CD4-positive, alpha-beta T cell treated with Interleukin-15 for 4 hours (primary cell): ENCODE measurements around the gene ACAD9.
"Not testable (repeated sequence)": the region's sequence is repeated elsewhere in the genome, so short reads cannot be mapped to it uniquely, and the experiment has no call there.

ENCODE experiments used
- DNase-seq: peaks from one replicate; pipeline ENCODE4 v3.0.0-alpha.2; 2020; ENCODE audit warnings: low spot score

The ACAD9 gene

DNA sequence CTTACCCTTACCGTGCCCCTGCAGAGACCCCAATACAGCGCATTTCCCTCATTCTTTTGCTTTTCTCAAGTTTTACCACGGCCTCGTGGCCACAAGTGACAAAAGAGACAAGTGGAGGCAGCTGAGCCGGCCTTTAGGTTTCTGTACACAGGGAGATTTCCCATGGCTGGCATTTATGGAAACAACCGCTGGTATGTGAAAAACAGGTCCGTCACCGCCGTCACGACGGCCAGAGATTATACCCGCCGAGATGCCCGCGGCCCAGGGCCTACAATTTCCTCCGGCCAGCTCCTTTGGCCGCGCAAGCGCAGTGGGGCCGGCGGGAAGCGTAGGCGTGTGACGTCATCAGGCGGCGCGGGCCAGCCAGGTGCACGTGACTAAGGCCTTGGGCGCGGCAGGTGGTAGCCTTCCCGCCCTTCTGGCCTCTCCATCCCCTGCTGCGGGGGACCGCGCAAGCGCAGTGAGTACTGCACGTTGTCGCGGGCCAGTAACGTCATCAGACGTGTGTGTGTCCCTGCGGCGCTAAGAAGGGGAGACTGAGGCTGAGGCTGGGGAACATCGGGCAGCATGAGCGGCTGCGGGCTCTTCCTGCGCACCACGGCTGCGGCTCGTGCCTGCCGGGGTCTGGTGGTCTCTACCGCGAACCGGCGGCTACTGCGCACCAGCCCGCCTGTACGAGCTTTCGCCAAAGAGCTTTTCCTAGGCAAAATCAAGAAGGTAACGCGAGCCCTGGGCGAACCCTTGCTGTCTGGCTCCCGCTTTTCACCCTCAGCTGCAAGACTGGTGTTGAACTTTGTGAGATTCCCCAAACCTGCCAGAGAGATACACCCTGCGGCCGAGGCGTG, at the start of gene ACAD9:
TSS of gene ACAD9 (plus strand) at position 496 of the 845 bp plus-strand sequence. CDS start at position 568, 72 bp downstream.
- peak; percentile 98 for DNase-seq

DNA sequence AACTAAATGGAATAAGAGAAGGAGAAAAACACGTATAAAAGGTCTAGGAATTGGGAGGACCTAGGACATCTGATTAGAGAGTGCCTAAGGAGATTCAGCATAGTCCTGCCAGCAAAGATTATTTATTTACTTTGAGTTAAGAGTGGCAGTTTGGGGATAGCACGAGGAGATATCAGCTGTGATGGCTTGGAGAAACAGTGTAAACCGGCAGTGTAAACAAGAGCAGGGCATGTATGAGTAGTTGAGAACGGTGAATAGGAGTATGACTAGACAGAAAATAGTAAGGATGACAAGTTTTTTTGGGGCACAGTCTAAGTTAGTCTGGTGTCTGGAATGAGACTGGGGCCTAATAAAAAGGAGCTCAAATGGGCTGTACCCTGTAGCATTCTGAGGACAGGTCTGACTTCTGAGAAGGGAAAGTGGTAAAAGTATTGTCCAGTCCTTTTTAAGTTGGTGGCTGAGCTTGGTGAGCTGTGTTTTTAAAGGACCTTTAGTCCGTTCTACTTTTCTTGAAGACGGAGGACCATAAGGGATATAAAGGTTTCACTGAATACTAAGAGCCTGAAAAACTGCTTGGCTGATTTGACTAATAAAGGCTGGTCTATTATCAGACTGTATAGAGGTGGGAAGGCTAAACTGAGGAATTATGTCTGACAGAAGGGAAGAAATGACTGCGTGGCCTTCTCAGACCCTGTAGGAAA, 49.3 kb upstream of the ACAD9 start:
- not testable (repeated sequence) for DNase-seq

DNA sequence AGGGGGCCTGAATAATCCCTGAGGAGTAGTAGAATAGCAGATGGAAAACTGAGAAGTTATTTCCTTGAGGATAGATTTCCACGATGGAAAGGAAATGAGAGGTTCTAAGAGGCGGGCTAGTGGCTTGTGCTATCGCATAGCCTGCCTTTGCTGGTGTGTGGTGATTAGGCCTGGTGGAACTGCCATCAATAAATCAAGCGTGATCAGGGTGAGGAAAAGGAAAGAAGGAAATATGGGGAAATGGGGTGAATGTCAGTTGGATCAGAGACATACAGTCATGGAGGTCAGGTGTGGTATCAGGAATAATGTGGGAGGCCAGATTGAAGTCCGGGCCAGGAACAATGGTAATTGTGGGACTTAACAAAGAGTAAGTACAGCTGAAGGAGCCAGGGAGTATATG, 48.7 kb upstream of the ACAD9 start:
- DNase-seq = not testable (repeated sequence)

DNA sequence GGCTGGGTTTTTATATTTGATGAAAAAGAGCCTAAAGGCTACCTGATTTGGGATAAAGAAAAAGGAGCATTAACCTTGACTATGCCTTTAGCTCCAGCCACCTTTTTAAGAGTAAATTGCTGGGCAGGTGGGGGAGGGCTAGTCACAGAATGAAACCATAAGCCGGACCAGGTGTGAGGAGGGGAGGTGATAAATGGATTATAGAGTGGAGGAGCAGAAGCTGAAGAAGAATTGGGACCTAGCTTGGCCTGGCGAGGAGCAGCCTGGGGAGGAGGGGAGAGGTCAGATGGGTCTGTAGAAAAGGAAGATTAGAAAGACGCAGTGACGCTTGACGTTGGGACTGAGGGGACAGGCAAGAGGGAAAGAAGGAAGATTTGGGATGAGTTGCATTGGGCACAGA, 46.4 kb upstream of the ACAD9 start:
- not testable (repeated sequence) for DNase-seq

DNA sequence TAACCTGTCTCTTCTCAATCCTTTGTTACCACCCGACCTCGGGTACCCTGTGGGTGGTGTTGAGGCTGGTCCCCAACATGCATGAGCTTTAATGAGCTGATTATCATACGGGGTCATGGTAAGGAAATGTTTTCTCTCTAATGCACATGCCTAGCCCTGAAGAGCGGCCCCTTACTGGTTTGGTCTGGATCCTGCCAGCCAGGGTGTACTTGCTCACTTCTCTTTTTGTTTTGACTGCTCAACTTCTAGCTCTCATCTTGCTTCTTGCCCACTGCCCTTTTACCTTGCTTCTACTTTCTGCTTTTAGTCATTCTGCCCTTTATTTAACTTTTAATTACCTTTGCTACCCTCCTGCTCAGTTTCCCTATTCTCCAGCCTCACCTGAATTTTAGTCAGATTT, 44.3 kb upstream of the ACAD9 start:
- DNase-seq = no peak

DNA sequence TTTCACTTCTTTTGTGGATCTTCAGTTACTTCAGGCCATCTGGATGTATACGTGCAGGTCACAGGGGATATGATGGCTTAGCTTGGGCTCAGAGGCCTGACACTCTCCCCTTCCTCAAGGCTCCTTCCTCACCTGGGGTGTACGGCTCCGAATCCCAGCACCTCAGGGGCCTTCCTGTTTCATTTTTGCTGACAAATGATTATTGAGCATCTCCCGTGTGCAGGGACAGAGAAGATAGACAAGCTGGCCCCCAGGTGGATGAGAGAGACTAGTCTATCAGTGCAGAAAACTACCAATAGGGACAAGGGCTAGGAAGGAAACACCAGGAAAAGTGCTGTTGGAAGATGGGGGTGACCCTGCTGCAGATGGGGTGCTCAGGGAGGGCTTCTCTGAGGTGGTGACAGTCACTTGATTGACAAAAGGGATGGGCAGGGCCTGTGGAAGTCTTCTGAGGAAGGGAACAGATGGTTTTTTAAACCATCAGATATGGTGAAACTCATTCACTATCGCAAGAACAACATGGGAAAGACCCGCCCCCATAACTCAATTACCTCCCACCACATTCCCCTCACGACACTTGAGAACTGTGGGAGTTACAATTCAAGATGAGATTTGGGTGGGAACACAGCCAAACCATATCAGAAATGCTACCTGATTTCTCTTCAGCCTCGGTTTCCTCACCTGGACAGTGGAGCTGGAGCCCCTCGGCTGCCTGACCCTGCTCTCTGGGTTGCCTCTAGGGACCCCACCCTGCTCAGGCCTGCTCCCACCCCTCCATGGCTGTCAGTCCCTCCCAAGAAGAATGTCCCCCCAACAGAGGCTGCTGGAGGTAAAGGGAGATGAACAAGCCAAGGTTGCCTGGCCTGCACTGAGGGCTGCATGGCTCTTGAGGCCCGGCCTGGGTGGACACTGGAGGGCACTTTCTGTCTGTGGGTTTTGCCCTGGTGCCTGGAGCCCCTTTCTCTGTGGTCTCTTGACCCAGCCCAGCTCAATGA, 37.2 kb upstream of the ACAD9 start:
- no peak for DNase-seq

DNA sequence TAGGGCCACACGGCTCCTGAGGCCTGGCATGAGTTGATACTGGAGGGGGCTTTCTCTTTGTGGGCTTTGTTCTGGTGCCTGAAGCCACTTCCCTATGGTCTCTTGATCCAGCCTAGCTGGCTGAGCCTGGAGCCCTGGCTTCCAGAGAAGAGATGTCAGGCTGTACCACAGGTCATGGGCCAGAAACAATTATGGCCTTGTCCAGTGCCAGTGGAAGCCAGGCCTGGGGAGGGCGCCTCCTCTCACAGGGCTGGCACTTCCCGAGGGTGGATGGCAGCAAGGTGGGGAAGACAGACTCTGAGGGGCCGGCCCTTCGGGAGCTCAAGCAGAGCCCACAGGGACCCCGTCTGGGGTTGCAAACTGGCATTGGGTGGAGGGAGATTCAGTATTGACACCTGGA, 34.9 kb upstream of the ACAD9 start:
- no peak for DNase-seq

DNA sequence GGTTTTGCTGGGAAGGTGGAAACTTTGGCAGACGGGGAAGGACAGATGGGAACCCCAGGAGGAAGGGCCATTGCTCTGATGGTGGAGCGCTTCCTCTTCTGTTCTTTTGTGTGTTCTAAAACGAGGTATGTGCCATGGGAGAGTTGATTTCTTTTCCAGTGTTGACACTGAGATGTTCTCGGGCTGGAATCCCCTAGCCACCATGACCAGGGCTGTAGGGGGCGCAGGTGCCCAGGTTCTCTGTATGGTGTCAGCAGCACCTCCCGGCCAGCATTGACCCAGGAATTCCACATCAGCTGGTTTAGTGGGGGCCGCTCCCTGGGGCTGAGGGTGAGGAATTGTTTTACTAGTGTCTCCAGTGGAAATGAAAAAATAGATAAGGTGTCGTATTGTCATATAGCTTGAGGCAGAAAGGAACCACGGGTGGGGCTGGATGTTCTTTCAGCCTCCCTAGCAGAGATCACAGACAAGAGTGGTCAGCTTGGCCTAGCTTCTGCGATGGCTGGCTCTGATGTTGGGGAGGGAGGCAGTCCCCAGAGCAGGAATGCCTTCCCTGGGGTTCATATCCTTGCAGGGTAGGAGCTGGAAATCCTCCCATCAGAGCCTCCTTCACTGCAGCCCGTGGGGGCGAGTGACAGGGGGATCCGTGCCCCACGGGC, 34.2 kb upstream of the ACAD9 start:
- DNase-seq = no peak

DNA sequence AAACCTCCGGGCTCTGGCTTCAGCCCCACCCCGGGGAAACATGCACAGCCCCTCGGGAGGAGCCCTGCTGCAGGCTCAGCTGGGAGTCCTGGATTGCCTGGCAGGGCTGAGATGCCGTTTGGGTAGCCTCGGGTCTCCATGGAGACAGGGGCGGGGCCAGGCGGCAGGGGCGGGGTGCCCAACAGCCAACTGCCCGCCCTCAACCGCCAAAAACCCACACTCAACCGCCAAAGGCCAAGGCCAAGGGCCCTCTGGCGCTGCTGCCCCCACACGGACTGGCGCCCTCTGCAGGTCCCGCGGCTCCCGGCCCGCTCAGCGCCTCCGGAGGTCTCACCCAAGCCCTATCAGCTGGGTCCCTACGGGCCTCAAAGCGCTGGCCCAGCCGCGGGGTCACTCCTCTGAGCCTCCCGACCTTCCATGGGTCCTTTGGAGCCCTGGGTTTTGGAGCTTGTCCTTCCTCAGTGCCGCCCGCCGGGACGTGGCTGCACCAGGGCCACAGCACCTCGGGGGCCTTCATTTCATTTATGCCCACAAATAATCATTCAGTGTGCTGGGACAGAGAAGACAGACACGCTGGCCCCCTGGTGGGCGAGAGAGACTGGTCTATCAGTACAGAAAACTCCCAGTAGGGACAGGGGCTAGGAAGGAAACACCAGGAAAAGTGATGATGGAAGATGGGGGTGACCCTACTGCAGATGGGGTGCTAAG, 33.5 kb upstream of the ACAD9 start:
- DNase-seq = peak; percentile 85

DNA sequence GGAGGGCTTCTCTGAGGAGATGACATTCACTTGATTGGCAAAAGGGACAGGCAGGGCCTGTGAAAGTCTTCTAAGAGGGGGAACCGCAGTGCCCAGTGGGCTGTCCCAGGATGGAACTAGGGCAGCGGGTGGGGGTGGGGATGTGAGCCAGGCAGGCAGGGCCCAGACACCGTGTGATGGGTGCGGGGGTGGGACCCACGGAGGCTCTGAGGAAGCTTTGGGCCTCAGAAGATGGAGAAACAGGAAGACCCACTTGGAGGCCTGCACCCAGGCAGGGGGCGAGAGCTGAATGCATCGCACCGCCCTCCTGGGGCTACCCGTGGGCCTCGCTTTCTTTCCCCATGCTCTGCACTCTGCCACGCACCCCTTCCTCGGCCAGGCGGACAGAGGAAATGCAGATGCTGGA, 32.9 kb upstream of the ACAD9 start:
- no peak for DNase-seq

DNA sequence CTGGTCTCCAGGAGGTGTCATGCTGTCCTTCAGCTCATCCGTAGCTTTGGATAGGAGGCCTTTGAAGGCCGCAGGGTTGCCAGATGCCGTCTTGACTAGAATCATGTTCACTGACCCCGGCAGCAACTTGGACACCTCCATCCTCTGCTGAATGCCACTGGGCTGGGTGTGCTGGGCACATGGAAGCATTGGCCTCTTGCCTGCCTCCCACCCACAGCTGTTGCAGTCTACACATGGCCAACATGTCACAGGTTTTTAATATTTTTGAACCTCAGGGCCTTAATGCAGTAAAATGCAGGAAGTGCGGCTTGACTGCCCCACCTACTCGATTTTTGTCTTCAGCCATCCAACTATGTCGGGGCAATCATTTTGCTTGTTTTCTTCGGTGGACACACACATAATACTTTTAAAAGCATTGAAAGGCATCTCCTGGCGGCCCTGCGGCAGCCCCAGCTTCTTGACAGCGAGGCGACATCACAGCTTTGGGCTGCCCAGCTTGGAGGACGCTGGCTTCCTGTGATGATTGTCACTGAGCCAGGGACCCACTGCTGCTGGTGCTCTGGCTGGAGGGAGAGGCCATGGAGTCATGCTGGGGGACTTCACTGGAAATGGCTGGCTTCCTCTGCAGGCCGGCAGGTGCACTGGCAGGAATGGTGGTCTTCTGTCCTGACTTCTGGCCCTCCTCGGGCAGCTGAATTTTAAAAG, 31.6 kb upstream of the ACAD9 start:
- DNase-seq = no peak

DNA sequence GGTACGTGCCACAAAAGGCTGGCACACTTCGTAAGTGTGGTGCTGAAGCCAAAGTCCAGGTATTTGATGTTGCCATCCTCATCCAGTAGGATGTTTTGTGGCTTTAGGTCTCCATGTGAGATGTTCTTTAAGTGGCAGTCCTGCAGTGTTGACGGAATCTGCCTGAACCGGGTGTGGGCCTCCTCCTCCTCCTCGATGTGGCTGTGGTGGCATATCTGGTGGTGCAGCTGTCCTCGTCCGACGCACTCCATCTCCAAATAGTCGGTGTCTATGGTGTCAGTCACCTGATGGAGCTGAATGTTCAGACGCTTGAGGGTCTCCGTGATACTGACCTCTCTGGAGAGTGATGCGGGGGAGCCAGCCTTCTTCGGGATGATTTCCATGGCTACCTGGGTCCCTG, 30.5 kb upstream of the ACAD9 start:
- no peak for DNase-seq

DNA sequence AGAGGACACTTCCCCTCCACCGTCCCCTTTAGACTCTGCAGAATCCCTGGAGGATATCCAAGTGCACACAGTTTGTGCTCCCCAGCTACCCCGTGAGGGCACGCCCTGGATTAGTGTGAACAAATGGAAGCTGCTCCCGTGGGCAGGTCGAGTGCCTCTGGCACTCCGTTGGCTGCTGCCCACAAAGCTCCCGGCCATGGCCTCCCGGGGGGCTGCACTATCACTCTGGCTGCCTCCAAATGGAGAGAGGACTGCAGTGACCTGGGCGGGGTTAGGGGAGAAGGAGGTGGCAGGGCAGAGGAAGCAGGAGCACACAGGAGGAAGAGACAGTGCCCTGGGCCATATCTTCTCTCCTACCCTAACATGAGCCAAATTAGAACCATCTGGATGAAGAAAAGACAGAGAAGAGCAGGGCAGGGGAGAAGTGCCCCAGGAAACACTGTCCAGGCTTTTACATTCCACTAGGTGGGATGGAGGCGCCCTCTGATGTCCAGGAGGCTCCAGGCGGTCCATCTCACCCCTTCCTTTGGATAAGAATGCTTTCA, 29.4 kb upstream of the ACAD9 start:
- no peak for DNase-seq

DNA sequence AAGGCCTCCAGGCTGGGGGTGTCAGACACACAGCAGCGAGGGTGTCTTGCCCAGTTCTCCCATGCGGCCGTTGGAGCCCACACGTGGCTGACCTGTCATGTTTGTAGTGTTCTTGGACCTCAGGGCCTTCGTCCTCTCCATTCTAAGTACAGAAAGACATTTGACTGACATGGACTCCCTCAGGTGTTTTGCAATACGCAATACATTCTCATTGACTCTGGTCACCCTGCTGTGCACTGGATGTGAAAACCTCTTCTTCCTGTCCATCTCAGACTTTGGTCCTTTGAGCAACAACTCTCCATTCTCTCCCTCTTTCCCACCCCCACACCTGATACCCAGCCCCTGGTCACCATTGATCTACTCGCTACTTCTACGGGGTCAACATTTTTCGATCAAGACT, 28.9 kb upstream of the ACAD9 start:
- DNase-seq = no peak

DNA sequence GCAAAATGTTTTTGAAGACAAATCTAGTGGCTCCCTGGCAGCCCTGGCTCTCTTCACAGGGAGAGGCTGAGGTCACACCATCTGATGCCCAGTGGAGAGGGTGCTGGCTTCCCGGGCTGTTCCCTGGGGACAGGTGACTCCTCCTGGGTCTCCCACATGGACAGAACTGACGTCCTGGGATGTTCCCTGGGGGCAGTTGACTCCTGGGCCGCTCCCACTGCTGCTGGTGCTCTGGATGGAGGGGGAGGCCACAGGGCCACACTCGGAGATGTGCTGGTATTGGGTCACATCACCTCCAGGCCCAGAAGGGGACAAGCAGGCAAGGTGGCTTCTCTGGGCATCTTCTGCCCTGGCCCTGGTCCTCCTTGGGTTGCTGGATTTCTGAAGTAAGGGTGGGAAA, 27.8 kb upstream of the ACAD9 start:
- no peak for DNase-seq

DNA sequence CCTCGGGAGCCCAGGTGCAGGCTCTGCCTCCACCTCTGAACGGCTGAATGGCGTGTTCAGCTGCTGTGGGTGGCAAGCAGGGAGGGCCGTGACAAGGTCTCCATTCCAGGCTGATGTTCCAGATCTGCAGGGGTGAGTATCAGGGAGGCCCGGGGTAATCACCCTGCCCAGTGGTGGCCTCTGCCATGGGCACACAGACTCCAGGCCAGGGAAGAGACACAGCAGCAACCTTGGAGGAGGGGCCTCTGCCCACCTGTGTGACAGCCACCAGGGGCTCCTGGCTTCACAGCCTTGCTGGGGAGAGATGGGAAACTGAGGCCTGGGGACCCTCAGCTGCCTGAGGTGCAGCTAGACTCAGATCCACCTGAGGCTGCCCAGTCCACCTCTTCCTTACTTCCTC, 25.6 kb upstream of the ACAD9 start:
- DNase-seq = no peak

DNA sequence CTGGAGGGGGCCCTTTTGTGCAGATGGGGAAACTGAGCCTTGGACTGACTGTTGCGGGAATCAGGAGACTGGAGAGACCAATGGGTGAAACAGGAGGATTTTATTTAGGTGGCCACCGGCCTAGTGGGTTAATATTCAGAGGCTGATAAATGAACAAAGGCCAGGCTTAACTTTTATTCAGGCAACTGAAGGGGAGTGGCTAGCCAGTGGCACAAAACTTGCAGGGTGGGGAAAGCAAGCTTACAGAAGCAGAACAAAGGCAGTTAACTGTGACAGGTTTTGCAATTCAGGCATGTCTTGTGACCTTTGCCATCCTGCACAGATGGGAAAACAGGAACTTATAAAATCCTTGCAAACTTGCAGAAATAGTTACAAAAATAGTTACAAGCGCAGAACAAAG, 24.9 kb upstream of the ACAD9 start:
- DNase-seq = no peak

DNA sequence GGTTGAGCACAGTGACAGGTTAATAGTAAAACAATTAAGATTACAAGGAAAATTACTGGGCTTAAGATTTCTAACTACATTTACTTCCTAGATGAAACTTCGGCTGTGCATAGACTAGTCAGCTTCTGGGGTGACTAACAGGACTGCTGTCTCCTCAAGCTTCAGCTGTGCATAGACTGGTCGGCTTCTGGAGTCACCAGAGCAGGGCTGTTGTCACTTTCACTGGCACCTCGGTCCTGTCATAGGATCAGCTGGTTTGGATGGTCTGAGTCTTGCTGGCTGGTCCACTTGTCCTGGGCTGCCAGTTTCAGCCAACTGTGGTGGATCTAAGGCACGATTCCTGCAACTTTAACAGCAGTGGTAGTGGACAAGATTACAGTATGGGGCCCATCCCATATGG, 23.9 kb upstream of the ACAD9 start:
- no peak for DNase-seq

DNA sequence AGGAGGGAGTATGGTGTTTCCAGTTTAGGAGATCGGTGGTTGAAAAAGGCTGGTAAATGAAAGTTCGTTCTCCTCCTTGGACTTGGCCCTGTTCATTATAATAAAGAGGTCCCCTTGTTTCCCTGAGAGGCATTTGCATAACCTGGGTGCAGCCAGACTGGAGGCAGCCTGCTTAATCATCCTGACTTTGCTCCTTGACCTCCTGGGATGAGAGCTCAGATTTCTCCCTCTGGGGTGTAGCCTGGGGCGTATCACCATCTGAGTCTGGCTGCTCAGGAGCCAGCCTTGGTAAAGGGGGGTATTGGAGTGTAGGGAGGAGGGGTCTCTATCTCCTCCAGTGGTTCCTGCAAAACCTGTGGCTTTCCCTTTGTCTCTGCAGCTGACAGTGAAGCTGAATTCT, 21.3 kb upstream of the ACAD9 start:
- no peak for DNase-seq

DNA sequence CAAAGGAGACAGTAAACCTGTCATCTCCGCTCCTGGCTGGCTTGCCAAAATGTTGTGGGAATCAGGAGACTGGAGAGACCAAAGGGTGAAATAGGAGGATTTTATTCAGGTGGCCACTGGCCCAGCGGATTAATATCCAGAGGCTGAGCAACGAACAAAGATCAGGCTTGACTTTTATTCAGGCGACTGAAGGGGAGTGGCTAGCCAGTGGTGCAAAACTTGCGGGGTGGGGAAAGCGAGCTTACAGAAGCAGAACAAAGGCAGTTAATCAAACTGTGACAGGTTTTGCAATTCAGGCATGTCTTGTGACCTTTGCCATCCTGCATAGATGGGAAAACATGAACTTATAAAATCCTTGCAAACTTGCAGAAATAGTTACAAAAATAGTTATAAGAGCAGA, 19.8 kb upstream of the ACAD9 start:
- no peak for DNase-seq
